Mesendoderm (in vitro differentiated cells): ENCODE results near the gene AP5Z1.

Source experiments
- DNase-seq: peaks from one replicate; pipeline ENCODE4 v3.0.0; 2013
- H2AK5ac ChIP-seq: 2 replicates; pipeline ENCODE4 v1.6.1; 2013; ENCODE audit warnings: low read length, inconsistent platforms
- H2BK120ac ChIP-seq: 2 replicates; pipeline ENCODE4 v1.6.1; 2013; ENCODE audit warnings: low read depth, mild to moderate bottlenecking, low read length, moderate library complexity, mixed read lengths
- H2BK15ac ChIP-seq: replicated peaks from 2 replicates; pipeline ENCODE4 v1.6.1; 2013; ENCODE audit warnings: low read depth, mild to moderate bottlenecking, moderate library complexity
- H2BK5ac ChIP-seq: 2 replicates; pipeline ENCODE4 v1.6.1; 2013; ENCODE audit warnings: low read length, inconsistent platforms
- H3K18ac ChIP-seq: 2 replicates; pipeline ENCODE4 v1.6.1; 2013; ENCODE audit warnings: mild to moderate bottlenecking, low read length, mixed read lengths
- H3K23ac ChIP-seq: one replicate; pipeline ENCODE4 v1.6.1; 2013; ENCODE audit warnings: low read length
- H3K27ac ChIP-seq: 2 replicates; pipeline ENCODE4 v1.5.1; 2013; ENCODE audit warnings: low read depth, mild to moderate bottlenecking, inconsistent platforms, low read length, moderate library complexity
- H3K27me3 ChIP-seq: 2 replicates; pipeline ENCODE4 v1.6.1; 2013; ENCODE audit warnings: low read length, control low read depth, mild to moderate bottlenecking, inconsistent platforms; ENCODE audit not compliant: insufficient read depth, poor library complexity
- H3K36me3 ChIP-seq: 2 replicates; pipeline ENCODE4 v1.6.1; 2013; ENCODE audit warnings: low read length, inconsistent platforms; ENCODE audit not compliant: control insufficient read depth, insufficient read depth
- H3K4ac ChIP-seq: one replicate; pipeline ENCODE4 v1.6.1; 2013; ENCODE audit warnings: low read depth, mild to moderate bottlenecking, low read length, moderate library complexity
- H3K4me1 ChIP-seq: 2 replicates; pipeline ENCODE4 v1.6.1; 2013; ENCODE audit warnings: low read depth, low read length, inconsistent platforms; ENCODE audit not compliant: control insufficient read depth
- H3K4me2 ChIP-seq: 2 replicates; pipeline ENCODE4 v1.6.1; 2013; ENCODE audit warnings: low read length
- H3K4me3 ChIP-seq: 2 replicates; pipeline ENCODE4 v1.5.1; 2013; ENCODE audit warnings: mild to moderate bottlenecking, low read length
- H3K56ac ChIP-seq: one replicate; pipeline ENCODE4 v1.6.1; 2013; ENCODE audit warnings: low read length
- H3K79me1 ChIP-seq: 2 replicates; pipeline ENCODE4 v1.6.1; 2013; ENCODE audit warnings: low read length, inconsistent platforms
- H3K79me2 ChIP-seq: 2 replicates; pipeline ENCODE4 v1.6.1; 2013; ENCODE audit warnings: mild to moderate bottlenecking, low read length; ENCODE audit not compliant: control insufficient read depth, insufficient read depth
- H3K9ac ChIP-seq: 2 replicates; pipeline ENCODE4 v1.6.1; 2013; ENCODE audit warnings: low read length, inconsistent platforms
- H4K5ac ChIP-seq: one replicate; pipeline ENCODE4 v1.6.1; 2013; ENCODE audit warnings: low read length
- H4K8ac ChIP-seq: one replicate; pipeline ENCODE4 v1.6.1; 2013; ENCODE audit warnings: low read depth, mild to moderate bottlenecking, control low read depth, low read length, moderate library complexity
- WGBS: extraction: QIAGEN DNeasy Blood & Tissue Kit; methylation state at CpG from one replicate; pipeline ENCODE4 v1.1.7; 2013; ENCODE audit warnings: low lambda C conversion rate, missing lambda C conversion rate; ENCODE audit not compliant: insufficient coverage; ENCODE audit errors: extremely low coverage; 5-methylcytosine and 5-hydroxymethylcytosine counted together

The AP5Z1 gene

GRCh38 chr7:4770886-4771285, 4.5 kb upstream of the AP5Z1 start:
- H3K4ac ChIP-seq = no peak overlapping the region
- H3K4me2 ChIP-seq = no peak overlapping the region
- no peak overlapping the region for H4K5ac ChIP-seq
- H3K18ac ChIP-seq = no peak overlapping the region
- H3K23ac ChIP-seq = no peak overlapping the region
- no peak overlapping the region for H2BK120ac ChIP-seq
- no CpG with 5 or more reads among the region's 9 CpGs for WGBS
- H3K27ac ChIP-seq = no peak overlapping the region
- H3K79me2 ChIP-seq = peaks cover 3% of the 10 kb centered on the region
- H3K36me3 ChIP-seq = no peaks in the 10 kb centered on the region
- peaks cover 2% of the 10 kb centered on the region for H3K79me1 ChIP-seq
- H3K9ac ChIP-seq = no peak overlapping the region
- H3K27me3 ChIP-seq = no peaks in the 10 kb centered on the region
- H3K4me1 ChIP-seq = no peaks in the 10 kb centered on the region
- H2BK15ac ChIP-seq = no peak overlapping the region
- H2BK5ac ChIP-seq = no peak overlapping the region
- H3K56ac ChIP-seq = no peak overlapping the region
- H4K8ac ChIP-seq = no peak overlapping the region
- H2AK5ac ChIP-seq = no peak overlapping the region
- no peak overlapping the region for H3K4me3 ChIP-seq
- no peak for DNase-seq

DNA sequence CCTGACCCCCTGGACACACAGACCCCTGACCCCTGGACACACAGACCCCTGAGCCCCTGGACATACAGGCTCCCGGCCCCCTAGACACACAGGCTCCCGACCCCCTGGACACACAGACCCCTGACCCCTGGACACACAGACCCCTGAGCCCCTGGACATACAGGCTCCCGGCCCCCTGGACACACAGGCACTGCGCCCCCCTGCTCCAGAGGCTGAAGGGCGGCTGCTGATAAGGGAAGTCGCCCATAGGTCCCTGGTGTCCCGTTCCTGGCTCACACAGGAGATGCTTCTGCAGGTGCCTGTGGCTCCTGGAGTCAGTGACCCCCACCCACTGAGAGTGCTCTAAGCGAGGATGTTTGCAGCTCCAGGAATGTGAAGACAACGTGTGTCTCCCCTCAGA, 3.7 kb upstream of the AP5Z1 start:
- H3K4me1 ChIP-seq = no peaks in the 10 kb centered on the region
- no peak overlapping the region for H3K23ac ChIP-seq
- H3K18ac ChIP-seq = no peak overlapping the region
- no peak for DNase-seq
- no peaks in the 10 kb centered on the region for H3K27me3 ChIP-seq
- no peak overlapping the region for H2BK15ac ChIP-seq
- H4K8ac ChIP-seq = no peak overlapping the region
- H3K4ac ChIP-seq = no peak overlapping the region
- H3K4me2 ChIP-seq = no peak overlapping the region
- no peak overlapping the region for H2BK120ac ChIP-seq
- H3K9ac ChIP-seq = no peak overlapping the region
- H3K27ac ChIP-seq = no peak overlapping the region
- peaks cover 5% of the 10 kb centered on the region for H3K79me1 ChIP-seq
- WGBS = no CpG with 5 or more reads among the region's 9 CpGs
- H3K56ac ChIP-seq = no peak overlapping the region
- no peak overlapping the region for H3K4me3 ChIP-seq
- H3K79me2 ChIP-seq = peaks cover 8% of the 10 kb centered on the region
- H2AK5ac ChIP-seq = no peak overlapping the region
- no peaks in the 10 kb centered on the region for H3K36me3 ChIP-seq
- no peak overlapping the region for H4K5ac ChIP-seq
- H2BK5ac ChIP-seq = no peak overlapping the region

- Histone ChIP-seq H3K18ac (no peak overlapping the region), H4K8ac (no peak overlapping the region), H2AK5ac (no peak overlapping the region), H4K5ac (no peak overlapping the region), H3K4ac (no peak overlapping the region), H3K27me3 (no peaks in the 10 kb centered on the region), H3K36me3 (no peaks in the 10 kb centered on the region), H3K4me3 (no peak overlapping the region), H3K9ac (no peak overlapping the region), H3K56ac (no peak overlapping the region), H2BK120ac (no peak overlapping the region), H3K79me1 (peaks cover 8% of the 10 kb centered on the region), H3K27ac (no peak overlapping the region), H3K4me1 (no peaks in the 10 kb centered on the region), H3K4me2 (no peak overlapping the region), H3K23ac (no peak overlapping the region), H3K79me2 (peaks cover 9% of the 10 kb centered on the region), H2BK15ac (no peak overlapping the region), H2BK5ac (no peak overlapping the region)
- no peak for DNase-seq
- no CpG with 5 or more reads among the region's 6 CpGs for WGBS
These were observed 3.1 kb upstream of the AP5Z1 start for GRCh38 chr7:4772306-4772705.

GRCh38 chr7:4774007-4774406, 1.4 kb upstream of the AP5Z1 start:
- Histone ChIP-seq H2AK5ac (no peak overlapping the region), H3K27me3 (no peaks in the 10 kb centered on the region), H3K18ac (no peak overlapping the region), H3K27ac (no peak overlapping the region), H2BK5ac (no peak overlapping the region), H2BK15ac (no peak overlapping the region), H3K36me3 (no peaks in the 10 kb centered on the region), H3K79me2 (peaks cover 9% of the 10 kb centered on the region), H3K23ac (no peak overlapping the region), H4K8ac (no peak overlapping the region), H3K9ac (no peak overlapping the region), H4K5ac (no peak overlapping the region), H2BK120ac (no peak overlapping the region), H3K4ac (no peak overlapping the region), H3K56ac (peak overlapping the region; percentile 34), H3K4me2 (no peak overlapping the region), H3K4me3 (no peak overlapping the region), H3K79me1 (peaks cover 14% of the 10 kb centered on the region), H3K4me1 (no peaks in the 10 kb centered on the region)
- no peak for DNase-seq
- WGBS = no CpG with 5 or more reads among the region's 12 CpGs

DNA sequence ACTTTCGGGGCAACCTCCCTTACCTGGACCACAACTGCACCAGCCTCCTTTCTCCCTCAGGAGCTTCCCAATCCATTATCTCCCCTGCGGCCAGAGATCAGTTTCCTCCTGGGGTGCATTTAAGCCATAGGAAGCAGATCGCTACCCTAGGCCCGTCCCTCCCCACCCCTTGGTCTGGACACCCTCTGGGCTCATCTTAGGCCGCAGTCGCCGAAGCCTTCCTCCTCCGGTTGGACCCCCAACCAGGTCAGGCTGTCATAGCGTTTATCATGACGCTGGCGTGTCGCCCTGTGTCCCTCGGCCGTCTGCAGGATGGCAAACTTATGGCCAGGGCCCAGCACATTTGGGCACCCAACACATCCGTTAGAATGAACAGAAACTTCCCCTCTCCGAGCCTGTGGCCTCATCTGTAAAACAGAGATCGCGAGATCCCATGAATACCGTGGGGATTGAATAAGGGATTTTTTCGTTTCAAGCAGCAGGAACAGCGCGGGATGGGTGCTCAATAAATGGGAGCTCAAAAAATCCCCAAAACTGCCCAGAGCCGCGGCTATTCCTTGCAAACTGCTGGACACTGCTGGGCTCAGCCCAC, 669 bp upstream of the AP5Z1 start:
- peaks cover 9% of the 10 kb centered on the region for H3K79me2 ChIP-seq
- no peak overlapping the region for H2BK5ac ChIP-seq
- peak overlapping the region; percentile 61 for H3K4me3 ChIP-seq
- peak overlapping the region; percentile 68 for H4K5ac ChIP-seq
- no peak overlapping the region for H2BK15ac ChIP-seq
- H2AK5ac ChIP-seq = no peak overlapping the region
- no peak overlapping the region for H3K4ac ChIP-seq
- H3K18ac ChIP-seq = peak overlapping the region; percentile 26
- H4K8ac ChIP-seq = peak overlapping the region; percentile 91
- H2BK120ac ChIP-seq = no peak overlapping the region
- no CpG with 5 or more reads among the region's 24 CpGs for WGBS
- peak overlapping the region; percentile 75 for H3K4me2 ChIP-seq
- H3K4me1 ChIP-seq = no peaks in the 10 kb centered on the region
- H3K27me3 ChIP-seq = no peaks in the 10 kb centered on the region
- H3K56ac ChIP-seq = peak overlapping the region; percentile 90
- H3K79me1 ChIP-seq = peaks cover 14% of the 10 kb centered on the region
- DNase-seq = no peak
- no peak overlapping the region for H3K27ac ChIP-seq
- H3K23ac ChIP-seq = no peak overlapping the region
- no peaks in the 10 kb centered on the region for H3K36me3 ChIP-seq
- peak overlapping the region; percentile 76 for H3K9ac ChIP-seq
